Renal cortex interstitium (tissue), 11 donors: ENCODE results near the gene GAS1. TPM values are rescaled to one million over a fixed set of nuclear protein-coding genes. Genes with fewer than 3 reads are reported as not detected.

Source experiments
- DNase-seq, 11 donors: peaks; one replicate each; pipeline ENCODE4 v3.0.0-alpha.2; 2013; ENCODE audit warnings: low read depth in 9 of 11, low spot score in 4 of 11; ENCODE audit errors: extremely low read depth in 1 of 11
- polyA plus RNA-seq, 3 donors: library from polyadenylated mRNA; unstranded; fragments of 120-200 nt; gene quantifications; one replicate each; pipeline ENCODE4 v1.2.1, GENCODE V29; 2013; ENCODE audit not compliant: insufficient read length in 3 of 3

Gene GAS1
- polyA plus RNA-seq, 3 donors: 47.1 to 59.5 (median 56.5) TPM

GRCh38 chr9:86943201-86944113 is 3.8 kb downstream of the GAS1 start:
- DNase-seq: peak in 7 of 11 donors; percentile 32 to 54 (median 42)

DNA sequence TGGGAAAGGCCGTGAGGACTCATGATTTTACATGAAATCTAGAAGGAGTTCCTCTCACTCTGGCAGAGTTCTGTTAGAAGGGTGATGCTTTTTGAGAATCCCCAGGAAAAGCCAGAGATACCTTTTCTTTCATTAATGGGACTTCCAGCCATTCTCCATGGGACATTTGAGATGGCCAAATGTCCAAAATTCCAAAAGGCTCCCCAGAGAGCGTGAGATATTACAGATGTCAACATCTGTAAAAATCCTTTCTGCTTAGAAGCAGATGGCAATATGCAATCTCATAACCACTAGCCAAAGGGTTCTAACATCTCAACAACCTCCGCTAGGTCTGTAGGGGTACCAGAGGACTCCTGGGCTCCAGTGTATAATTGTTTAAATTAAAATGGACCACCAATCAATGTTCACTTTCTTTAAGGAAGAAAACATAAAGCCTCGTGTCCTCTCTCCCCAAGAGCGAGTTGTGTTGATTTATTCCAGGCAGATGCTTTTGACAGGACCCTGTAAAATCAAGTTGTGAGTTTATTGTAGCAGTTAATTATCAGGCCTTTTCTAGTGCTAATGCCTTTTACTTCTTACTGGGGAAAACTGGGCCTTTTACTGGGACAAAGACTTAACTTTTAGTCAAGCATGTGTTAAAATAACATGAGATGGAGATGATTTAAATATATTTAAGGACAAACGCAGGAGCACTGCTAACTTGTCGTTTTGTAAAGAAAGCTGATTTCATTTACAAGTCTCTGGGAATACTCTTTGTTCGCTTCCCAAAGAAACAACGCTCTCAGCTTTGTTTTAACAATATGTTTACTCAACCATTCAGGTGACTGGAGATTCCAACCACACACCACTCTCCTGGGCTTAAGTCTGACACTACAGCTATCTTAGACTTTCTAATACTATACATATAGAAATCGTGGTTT is 4.8 kb downstream of the GAS1 start:
- peak in 5 of 11 donors; percentile 20 to 43 (median 35) for DNase-seq

GRCh38 chr9:86941197-86941596 is 6.1 kb downstream of the GAS1 start:
- no peak for DNase-seq

- no peak for DNase-seq
Observed at GRCh38 chr9:86940774-86941173, 6.5 kb downstream of the GAS1 start.

DNA sequence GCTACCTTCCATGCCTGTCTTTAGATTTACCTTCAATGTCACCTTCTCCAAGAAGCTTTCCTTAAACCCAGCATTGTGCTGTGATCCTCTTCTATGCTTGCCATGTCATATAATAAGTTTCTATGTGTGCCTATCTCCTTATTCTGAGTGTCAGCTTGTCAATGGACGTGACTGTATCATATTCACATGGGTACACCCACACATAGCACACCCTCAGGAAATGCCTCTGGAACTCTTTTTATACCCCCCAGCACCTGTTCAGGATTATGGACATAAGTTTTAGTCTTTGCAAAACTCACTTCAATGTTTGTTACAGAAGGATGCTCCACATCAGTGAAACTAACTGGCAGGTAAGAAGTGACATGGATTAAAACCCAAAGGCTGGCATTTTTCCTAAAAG is 7.4 kb downstream of the GAS1 start:
- no peak for DNase-seq

DNA sequence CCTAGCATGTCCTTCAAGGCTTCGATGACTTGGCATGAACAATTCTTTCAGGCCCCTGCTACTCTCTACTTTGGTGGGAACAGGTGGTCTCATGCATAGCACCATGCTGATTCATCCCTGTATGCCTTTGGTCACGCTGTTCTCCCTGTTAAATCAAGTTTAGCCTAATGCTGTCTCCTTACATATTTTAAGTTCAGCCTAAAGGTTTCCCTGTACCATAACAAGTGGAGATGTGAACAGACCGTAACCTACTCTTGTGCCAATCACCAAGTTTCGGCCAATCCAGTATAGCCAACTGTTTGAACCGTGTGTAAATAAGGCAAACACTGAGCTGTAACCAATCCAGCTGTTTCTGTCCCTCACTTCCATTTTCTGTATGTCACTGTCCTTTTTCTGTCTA is 8.0 kb downstream of the GAS1 start:
- no peak for DNase-seq

DNA sequence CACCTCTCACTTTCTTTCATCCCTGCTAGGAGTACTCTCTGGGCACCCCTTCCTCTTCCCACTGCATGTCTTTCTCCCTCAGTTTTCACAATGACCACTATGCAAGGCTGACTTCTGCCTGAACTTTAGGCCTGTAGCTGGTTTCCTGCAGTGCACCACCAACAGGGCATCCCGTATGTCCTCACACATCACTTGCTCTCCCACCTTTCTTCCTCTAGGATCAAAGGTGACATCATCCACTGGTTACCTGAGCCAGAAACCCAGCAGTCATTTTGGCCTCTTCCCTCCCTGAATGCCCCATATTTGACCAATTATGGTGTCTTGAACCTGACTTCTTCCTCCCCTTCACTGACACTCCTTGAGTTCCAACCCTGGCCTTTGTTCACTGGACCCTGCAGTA is 8.5 kb downstream of the GAS1 start:
- DNase-seq: no peak

DNA sequence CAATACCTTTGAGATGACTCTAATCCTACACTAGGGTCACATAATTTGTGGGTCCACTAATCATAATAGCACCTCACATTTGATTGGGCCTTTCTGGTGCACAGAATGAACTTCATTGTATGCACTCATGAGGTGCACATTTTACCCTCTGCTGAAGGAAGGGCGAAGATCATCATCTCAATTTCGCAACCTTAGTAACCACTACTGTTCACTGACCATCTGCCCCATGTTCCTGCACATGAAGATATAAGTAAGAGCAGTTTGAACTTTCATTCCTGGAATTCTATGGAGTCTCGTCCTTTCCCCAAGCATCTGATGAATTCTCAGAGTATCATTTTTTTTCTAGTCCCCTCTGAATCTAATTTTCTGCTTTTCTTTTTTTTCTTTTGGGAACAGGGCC is 21.2 kb downstream of the GAS1 start:
- DNase-seq: no peak

GRCh38 chr9:86925686-86926085 is 21.6 kb downstream of the GAS1 start:
- DNase-seq: no peak

GRCh38 chr9:86924206-86924605 is 23.1 kb downstream of the GAS1 start:
- no peak for DNase-seq

DNA sequence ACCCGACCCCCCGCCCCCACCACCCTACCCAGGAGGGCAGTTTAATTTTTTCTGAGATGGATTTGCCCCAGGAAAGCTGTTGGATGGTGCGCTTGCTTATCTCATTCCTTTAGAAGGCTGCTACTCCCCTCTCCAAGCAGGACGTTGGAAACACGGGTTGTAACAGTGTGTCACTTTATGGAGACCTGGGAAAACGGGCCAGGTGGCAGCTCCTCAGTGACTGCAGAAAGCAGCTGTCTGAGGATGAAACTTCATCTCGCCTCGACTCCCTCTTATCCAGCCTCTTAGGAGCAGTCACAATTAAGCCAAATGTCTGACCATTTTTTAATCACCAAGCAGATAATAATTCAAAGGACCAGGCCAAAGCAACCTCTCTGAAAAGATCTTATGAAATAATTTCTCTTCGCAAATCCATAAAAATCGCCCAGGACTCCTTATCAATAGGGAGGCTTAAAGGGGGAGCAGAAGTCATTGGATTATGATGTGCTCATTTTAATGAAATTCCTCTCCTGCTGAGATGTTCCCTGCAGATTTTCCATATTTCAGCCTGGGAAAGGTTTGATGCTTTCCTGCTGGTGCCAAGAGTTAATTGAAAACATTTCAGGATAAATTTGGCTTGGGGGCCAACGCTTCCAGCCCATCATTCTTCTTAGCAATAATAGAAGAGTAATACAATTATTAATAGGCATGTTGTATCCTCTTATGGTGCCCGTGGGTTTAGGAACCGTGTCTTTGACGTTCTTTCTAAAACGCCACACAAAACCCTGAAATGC is 26.0 kb downstream of the GAS1 start:
- DNase-seq: no peak

DNA sequence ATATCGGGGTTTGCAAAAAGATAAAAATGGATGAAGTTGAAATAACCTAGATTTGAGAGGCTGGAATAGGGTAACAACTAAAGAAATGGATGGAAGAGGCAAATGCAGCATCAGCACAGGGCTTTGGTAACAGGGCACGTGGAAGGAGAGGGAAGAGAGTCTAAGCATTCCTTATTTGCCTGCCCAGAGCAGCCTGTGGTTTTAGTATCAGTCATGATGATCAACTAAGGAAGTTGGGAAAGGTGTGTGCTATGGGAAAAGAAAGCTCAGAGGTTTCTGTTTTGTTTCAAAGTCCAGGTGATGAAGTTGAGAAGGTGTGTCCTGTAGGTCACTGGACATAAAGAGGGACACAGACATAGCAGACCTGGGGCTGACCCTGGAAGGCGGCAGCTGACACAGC is 28.8 kb downstream of the GAS1 start:
- DNase-seq: no peak

- DNase-seq: no peak
Observed at GRCh38 chr9:86912210-86912609, 35.1 kb downstream of the GAS1 start.

DNA sequence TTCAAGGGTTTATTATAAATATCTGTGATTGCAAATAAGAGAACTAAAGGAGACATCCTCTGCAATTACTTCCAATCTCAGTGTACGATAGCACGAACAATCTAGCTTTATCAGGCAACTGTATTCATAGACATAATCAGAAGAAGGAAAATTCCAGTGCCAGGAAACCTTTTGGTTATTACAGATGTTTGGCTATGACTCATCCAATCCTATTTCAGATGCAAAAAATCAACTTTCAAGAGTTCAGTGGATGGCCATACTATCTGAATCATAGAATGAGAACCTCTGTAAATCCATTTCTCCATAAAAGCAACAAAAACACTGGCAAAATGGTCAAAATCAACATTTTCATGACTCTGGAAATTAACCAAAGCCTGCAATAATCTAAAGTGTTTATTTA is 37.9 kb downstream of the GAS1 start:
- no peak for DNase-seq

DNA sequence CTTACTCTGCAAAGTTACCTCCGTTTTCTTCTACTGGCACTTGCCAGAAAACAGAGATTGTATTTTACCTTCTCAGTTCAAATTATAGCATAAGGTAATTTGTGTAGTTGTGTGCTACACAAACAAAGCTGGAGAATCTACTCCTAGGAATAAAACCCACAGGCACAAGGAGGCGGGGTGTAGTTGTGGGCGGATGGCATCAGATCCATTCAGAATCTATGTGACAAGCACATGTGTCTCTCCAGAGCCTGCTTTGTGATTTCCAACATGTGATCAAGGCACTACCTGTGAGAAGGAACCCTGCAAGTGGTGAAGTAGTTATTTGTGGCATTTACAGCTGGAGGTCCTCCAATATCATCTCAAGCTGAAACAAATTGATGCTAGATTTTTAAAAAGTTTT is 39.0 kb downstream of the GAS1 start:
- DNase-seq: no peak

DNA sequence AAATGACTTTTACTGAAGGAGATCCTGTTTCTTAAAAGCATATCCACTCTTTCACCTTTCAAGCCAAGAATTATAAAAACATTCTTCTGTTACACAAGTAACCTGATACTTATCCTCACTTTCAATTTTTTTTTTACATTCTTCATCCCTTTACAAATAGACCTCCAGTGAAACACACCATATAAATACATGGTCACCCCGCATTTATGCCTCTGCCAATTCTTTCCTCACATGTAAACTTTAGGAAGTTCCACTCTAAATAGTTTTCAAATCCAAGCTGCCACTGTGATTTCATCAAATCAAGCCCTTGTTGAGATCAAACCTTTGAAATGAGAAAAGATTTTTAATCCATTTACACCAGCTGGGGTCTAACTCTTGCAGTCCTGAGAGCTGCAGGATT is 40.0 kb downstream of the GAS1 start:
- DNase-seq: no peak

DNA sequence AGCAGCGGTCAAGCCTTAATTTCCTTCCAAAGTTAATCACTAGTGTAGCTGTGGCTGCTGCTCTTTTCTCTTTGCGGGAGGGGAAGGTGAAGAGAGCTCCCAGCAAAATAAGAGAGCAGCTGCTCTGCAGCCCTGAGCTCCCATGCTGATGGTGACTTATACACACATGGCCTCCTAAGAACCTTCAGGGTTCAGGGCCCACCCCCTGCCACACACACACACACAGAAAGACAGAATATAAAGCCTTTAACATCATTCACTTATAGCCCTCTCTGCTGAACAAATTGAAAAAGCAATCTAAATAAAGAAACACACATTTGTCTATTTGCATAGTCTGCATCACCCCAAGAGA is 43.6 kb downstream of the GAS1 start:
- no peak for DNase-seq

DNA sequence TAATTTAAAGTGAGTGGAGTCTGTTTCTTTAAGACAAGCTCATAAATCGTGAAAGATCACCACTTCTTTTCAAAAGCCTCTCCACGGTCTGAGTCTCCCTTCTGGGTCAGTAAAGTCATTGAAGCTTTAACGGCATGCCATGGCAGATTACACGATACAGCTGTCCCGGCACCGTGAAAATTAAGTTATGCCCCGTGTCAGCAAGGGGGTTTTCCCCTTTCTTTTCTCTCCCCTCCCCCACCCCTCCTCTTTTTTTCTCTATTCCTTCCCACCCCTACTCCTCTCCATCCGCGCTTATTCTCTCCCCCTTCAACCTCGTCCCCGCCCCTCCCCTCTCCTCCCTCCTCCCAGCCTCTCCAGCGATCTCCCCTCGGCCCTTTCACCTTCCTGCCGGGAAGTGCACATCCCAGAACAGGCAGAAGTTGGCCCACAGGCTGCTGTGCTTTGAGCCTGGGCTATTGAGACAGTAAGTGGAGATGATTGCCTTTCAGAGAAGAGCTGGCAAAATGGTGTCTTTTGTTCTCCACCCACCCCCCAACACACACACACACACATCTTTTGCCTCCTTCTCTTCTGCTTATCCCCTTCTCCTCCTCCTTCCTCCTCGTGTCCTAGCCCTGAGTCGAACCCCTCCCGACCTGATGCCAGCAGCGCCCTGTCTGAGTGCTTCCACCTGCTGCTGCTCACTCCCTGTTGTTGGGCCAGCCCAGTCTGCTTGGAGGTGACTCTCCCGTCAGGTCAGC is 44.1 kb downstream of the GAS1 start:
- DNase-seq: peak in 9 of 11 donors; percentile 64 to 88 (median 74)

DNA sequence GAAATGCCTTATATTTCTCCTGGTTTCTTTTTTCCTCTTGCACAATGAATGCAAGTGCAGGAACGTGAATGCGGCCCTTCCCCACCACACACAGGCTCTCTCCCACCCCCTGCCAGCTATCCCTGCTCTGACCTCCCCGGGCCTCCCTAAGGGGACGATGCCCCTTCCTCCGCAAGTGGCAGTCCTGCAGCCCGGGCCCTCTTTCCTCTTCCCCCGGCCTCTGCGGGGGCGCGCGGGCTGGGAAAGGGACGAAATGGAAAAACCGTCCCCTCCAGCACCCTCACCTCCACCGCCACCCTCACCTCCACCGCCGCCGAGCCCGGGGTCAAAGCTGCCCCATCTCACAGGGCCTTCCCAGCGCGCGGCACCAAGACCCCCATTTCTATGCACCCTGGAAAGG is 44.7 kb downstream of the GAS1 start:
- DNase-seq: no peak
